PFSK-1 (cell line): ENCODE results near the gene TMEM200A.

Source experiments
- POLR2AphosphoS5 ChIP-seq: IDR thresholded peaks from 2 replicates; pipeline ENCODE4 v1.6.1; 2012; ENCODE audit warnings: low read depth, mild to moderate bottlenecking, control low read depth, low read length, moderate library complexity
- TF ChIP-seq, protein P1 (sequence below), 2 experiments: IDR thresholded peaks; 2 replicates each; pipeline versions ENCODE4 v1.6.1 to v1.8.0; 2011 to 2012; ENCODE audit warnings: low read depth in 2 of 2, low read length in 2 of 2, control low read depth in 1 of 2, inconsistent platforms in 1 of 2, mild to moderate bottlenecking in 1 of 2, moderate library complexity in 1 of 2; ENCODE audit not compliant: insufficient read depth in 1 of 2

DNA sequence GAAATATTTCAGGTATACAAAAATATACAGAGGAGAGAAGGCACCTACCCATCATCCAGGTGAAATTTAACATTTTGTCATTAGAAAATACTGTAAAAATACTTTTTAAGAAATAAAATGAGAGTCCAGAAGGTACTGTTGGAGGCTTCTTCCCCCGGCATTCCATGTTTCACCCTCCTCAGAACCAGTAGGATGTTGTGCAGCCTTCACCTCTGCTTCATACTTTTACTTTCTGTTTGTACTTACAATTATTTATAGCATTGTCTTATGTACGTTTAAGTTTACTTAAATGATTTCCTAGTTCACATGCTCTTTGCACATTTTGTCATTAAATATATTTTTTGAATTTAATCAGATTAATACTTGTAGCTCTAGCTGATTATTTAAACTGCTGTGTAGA lies 30.9 kb downstream of the TMEM200A start:
- TF ChIP-seq, protein P1, sequence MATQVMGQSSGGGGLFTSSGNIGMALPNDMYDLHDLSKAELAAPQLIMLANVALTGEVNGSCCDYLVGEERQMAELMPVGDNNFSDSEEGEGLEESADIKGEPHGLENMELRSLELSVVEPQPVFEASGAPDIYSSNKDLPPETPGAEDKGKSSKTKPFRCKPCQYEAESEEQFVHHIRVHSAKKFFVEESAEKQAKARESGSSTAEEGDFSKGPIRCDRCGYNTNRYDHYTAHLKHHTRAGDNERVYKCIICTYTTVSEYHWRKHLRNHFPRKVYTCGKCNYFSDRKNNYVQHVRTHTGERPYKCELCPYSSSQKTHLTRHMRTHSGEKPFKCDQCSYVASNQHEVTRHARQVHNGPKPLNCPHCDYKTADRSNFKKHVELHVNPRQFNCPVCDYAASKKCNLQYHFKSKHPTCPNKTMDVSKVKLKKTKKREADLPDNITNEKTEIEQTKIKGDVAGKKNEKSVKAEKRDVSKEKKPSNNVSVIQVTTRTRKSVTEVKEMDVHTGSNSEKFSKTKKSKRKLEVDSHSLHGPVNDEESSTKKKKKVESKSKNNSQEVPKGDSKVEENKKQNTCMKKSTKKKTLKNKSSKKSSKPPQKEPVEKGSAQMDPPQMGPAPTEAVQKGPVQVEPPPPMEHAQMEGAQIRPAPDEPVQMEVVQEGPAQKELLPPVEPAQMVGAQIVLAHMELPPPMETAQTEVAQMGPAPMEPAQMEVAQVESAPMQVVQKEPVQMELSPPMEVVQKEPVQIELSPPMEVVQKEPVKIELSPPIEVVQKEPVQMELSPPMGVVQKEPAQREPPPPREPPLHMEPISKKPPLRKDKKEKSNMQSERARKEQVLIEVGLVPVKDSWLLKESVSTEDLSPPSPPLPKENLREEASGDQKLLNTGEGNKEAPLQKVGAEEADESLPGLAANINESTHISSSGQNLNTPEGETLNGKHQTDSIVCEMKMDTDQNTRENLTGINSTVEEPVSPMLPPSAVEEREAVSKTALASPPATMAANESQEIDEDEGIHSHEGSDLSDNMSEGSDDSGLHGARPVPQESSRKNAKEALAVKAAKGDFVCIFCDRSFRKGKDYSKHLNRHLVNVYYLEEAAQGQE (IDR thresholded peaks at IDR 0.05; ENCODE audit: insufficient read depth in 1 of 2, low read depth in 2 of 2, low read length in 2 of 2), result no peak
- TF ChIP-seq POLR2AphosphoS5, result no peak
